Measurements from ENCODE around the gene AP5B1. TPM values are rescaled to one million over a fixed set of nuclear protein-coding genes. Genes with fewer than 3 reads are reported as not detected.
A peak's percentile ranks its signal among the peaks of the same experiment; 100 is the strongest.
"Not testable (repeated sequence)": the region's sequence is repeated elsewhere in the genome, so short reads cannot be mapped to it uniquely, and the experiment has no call there.

AP5B1 gene
- total RNA-seq, 2 experiments from 2014 or later: 11.7 to 14.4 TPM

DNA sequence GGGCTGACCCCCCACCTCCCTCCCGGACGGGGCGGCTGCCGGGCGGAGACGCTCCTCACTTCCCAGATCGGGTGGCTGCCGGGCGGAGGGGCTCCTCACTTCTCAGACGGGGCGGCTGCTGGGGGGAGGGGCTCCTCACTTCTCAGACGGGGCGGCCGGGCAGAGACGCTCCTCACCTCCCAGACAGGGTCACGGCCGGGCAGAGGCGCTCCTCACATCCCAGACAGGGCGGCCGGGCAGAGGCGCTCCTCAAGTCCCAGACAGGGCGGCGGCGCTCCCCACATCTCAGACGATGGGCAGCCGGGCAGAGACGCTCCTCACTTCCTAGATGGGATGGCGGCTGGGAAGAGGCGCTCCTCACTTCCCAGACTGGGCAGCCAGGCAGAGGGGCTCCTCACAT is 18.0 kb downstream of the AP5B1 start:
- ATAC-seq; H3K4me1 Mint-ChIP-seq; H3K9me3 Mint-ChIP-seq (ENCODE audit: low read depth); DNase-seq; H3K27me3 Mint-ChIP-seq; H3K27ac Mint-ChIP-seq; POLR2A ChIA-PET; H3K4me3 Mint-ChIP-seq; H3K36me3 Mint-ChIP-seq (ENCODE audit: low read depth); CTCF ChIA-PET: not testable (repeated sequence)
- intact Hi-C loops (cut with DNase I, micrococcal nuclease): loop anchor here in 1 of 2 experiments (10.0 kb wide), 1 partner anchor 52 kb away; no protein-coding TSS in a partner anchor

DNA sequence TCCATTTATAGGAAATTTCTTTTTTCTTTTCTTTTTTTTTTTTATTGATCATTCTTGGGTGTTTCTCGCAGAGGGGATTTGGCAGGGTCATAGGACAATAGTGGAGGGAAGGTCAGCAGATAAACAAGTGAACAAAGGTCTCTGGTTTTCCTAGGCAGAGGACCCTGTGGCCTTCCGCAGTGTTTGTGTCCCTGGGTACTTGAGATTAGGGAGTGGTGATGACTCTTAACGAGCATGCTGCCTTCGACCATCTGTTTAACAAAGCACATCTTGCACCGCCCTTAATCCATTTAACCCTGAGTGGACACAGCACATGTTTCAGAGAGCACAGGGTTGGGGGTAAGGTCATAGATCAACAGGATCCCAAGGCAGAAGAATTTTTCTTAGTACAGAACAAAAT is 18.6 kb downstream of the AP5B1 start:
- ATAC-seq; CTCF ChIA-PET; H3K36me3 Mint-ChIP-seq (ENCODE audit: low read depth); DNase-seq; H3K9me3 Mint-ChIP-seq (ENCODE audit: low read depth); POLR2A ChIA-PET; H3K4me1 Mint-ChIP-seq; H3K4me3 Mint-ChIP-seq; H3K27ac Mint-ChIP-seq; H3K27me3 Mint-ChIP-seq: not testable (repeated sequence)
- intact Hi-C loops (cut with DNase I, micrococcal nuclease): loop anchor here in 1 of 2 experiments (10.0 kb wide), 1 partner anchor 53 kb away; no protein-coding TSS in a partner anchor

DNA sequence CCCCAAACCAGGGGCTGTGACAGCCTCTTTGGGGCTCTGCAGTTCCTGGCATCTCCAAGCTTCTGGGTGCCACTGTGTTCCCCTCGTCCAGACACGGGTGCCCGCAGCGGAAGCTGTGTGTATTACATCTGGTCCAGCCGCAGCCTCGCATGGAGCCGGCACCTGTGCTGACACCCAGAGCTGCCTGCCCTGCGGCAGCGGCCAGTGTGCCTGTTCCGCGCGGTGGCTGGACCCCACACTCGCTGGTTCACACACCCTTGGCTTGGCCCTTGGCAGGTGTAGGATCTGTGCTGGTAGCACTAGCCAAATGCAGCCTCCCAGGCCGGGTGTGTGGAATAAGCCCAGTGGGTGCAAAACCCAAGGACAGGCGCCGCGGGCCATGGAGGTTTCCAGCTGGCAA is 35.7 kb downstream of the AP5B1 start:
- CTCF ChIA-PET: interaction anchor here (0.7 to 1.5 kb wide), 3 partner anchors 14 to 140 kb away, joined by 3 to 4 read pairs (median 3); no protein-coding TSS in a partner anchor
- POLR2A ChIA-PET: no interaction called here
- Mint-ChIP-seq H3K9me3 (ENCODE audit: low read depth) (no peaks in the 10 kb centered on the region), H3K4me3 (no peak overlapping the region), H3K36me3 (ENCODE audit: low read depth) (no peaks in the 10 kb centered on the region), H3K27ac (no peak overlapping the region), H3K27me3 (peaks cover 16% of the 10 kb centered on the region), H3K4me1 (no peaks in the 10 kb centered on the region)
- ATAC-seq (no peak), DNase-seq (no peak)
- intact Hi-C loops (cut with DNase I, micrococcal nuclease): loop anchor here in 1 of 2 experiments (5.0 kb wide), 1 partner anchor 63 kb away; no protein-coding TSS in a partner anchor

DNA sequence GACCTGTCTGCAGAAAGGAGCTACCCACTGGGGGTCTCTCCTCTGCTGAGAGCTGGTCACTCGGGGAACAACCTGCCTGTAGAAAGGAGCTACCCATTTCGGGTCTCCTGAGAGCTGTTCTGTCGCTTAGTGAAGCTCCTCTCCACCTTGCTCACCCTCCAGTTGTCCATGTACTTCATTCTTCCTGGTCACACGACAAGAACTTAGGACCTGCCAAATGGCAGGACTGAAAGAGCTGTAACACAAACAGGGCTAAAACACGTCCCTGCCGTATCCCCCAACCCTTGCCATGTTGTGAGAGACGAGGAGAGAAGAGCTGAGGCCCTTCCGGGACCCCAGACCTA is 36.1 kb downstream of the AP5B1 start:
- intact Hi-C loops (cut with DNase I, micrococcal nuclease): loop anchor here in 1 of 2 experiments (5.0 kb wide), 1 partner anchor 62 kb away; no protein-coding TSS in a partner anchor
- H3K9me3 Mint-ChIP-seq (ENCODE audit: low read depth): no peaks in the 10 kb centered on the region
- no peaks in the 10 kb centered on the region for H3K36me3 Mint-ChIP-seq (ENCODE audit: low read depth)
- no peak overlapping the region for H3K4me3 Mint-ChIP-seq
- H3K4me1 Mint-ChIP-seq: no peaks in the 10 kb centered on the region
- ATAC-seq (no peak), DNase-seq (no peak)
- no peak overlapping the region for H3K27ac Mint-ChIP-seq
- H3K27me3 Mint-ChIP-seq: peaks cover 14% of the 10 kb centered on the region
- CTCF ChIA-PET: interaction anchor here (0.7 to 1.5 kb wide), 5 partner anchors 14 to 140 kb away, joined by 3 to 4 read pairs (median 3); partner anchors contain the start of gene KAT5
- POLR2A ChIA-PET: no interaction called here

DNA sequence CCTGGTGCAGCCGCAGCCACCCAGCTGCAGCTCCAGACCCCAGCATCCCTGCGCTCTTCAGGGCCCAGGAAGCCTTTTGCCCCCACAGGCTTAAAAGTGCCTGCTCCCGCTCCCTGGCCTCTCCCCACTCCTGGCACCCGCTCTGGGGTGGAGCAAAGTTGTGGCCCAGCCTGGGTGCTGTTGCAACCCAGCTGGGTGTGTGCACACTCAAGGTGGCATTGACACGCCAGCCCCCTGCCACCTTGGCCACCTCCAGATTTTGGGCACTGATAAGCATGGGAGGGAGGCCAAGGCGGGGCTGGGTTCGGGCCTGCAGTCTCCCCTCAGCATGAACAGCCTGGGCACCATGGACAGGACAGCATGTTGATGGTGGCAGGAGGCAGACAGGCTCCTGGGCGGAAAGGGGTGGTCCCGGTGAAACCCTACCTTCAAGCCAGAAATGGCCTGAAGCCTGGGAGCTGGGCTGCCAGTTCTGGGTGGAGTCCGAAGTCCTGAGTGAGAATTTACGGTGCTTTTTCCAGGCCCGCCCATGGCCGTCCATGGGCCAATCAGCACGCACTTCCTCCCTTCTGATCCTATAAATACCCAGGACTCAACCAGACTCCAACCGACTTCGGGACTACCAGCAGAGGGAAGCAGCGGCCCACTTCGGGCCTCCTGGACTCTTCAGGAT is 36.6 kb downstream of the AP5B1 start:
- H3K36me3 Mint-ChIP-seq (ENCODE audit: low read depth): no peaks in the 10 kb centered on the region
- ATAC-seq (no peak), DNase-seq (peak; percentile 38)
- no peaks in the 10 kb centered on the region for H3K4me1 Mint-ChIP-seq
- no peak overlapping the region for H3K4me3 Mint-ChIP-seq
- peaks cover 14% of the 10 kb centered on the region for H3K27me3 Mint-ChIP-seq
- ChIA-PET POLR2A (interaction anchor here (0.6 kb wide), 1 partner anchor 15 kb away, joined by 3 read pairs; no protein-coding TSS in a partner anchor), CTCF (interaction anchor here (0.7 to 1.5 kb wide), 5 partner anchors 15 to 140 kb away, joined by 3 to 4 read pairs (median 3); partner anchors contain the start of gene KAT5)
- H3K9me3 Mint-ChIP-seq (ENCODE audit: low read depth): no peaks in the 10 kb centered on the region
- H3K27ac Mint-ChIP-seq: no peak overlapping the region
- intact Hi-C loops (cut with DNase I, micrococcal nuclease): no loop called here

DNA sequence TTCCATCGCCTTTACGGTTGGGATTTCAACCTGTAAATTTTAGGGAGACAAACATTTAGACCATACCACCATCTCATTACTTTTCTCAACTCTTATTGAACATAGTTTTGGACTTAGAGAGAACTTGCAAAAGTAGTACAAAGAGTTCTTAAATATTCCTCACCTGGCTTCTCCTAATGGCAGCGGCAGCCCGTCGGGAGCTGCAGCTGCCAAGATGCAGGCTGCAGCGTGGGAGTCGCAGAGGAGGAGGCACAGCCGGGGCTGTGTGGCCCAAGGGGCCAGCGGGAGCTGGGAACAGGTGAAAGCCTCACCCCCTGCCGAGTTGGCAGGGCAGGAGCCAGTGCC is 37.1 kb downstream of the AP5B1 start:
- POLR2A ChIA-PET: interaction anchor here (0.6 kb wide), 1 partner anchor 16 kb away, joined by 3 read pairs; no protein-coding TSS in a partner anchor
- Mint-ChIP-seq H3K27ac (no peak overlapping the region), H3K9me3 (ENCODE audit: low read depth) (no peaks in the 10 kb centered on the region), H3K4me3 (no peak overlapping the region), H3K36me3 (ENCODE audit: low read depth) (no peaks in the 10 kb centered on the region), H3K27me3 (peaks cover 14% of the 10 kb centered on the region), H3K4me1 (no peaks in the 10 kb centered on the region)
- intact Hi-C loops (cut with DNase I, micrococcal nuclease): no loop called here
- ATAC-seq (no peak), DNase-seq (no peak)
- CTCF ChIA-PET: interaction anchor here (1.5 kb wide), 1 partner anchor 36 kb away, joined by 4 read pairs; no protein-coding TSS in a partner anchor

DNA sequence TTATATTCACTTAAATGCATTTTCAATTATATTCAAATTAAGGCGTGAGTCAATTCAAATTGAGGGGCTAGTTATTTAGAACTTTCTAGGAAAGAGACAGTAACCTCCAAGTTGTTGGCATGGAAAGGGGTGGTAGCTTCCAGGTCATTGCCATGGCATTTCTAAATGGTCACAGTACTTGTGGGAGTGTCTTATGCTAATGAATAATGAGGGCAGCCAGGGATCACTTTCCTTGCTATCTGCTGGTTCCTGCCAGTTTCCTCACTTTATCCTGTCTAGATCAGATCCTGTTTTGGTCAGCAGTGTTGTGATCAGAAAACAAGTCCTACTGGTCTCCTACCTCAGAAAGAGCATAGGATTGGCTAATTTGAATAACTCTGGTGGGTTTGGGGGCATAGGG is 38.4 kb downstream of the AP5B1 start:
- Mint-ChIP-seq H3K27me3 (peaks cover 16% of the 10 kb centered on the region), H3K27ac (no peak overlapping the region), H3K36me3 (ENCODE audit: low read depth) (no peaks in the 10 kb centered on the region), H3K9me3 (ENCODE audit: low read depth) (no peaks in the 10 kb centered on the region), H3K4me1 (no peaks in the 10 kb centered on the region), H3K4me3 (no peak overlapping the region)
- CTCF ChIA-PET: no interaction called here
- intact Hi-C loops (cut with DNase I, micrococcal nuclease): no loop called here
- DNase-seq: no peak
- no peak for ATAC-seq
- POLR2A ChIA-PET: no interaction called here

DNA sequence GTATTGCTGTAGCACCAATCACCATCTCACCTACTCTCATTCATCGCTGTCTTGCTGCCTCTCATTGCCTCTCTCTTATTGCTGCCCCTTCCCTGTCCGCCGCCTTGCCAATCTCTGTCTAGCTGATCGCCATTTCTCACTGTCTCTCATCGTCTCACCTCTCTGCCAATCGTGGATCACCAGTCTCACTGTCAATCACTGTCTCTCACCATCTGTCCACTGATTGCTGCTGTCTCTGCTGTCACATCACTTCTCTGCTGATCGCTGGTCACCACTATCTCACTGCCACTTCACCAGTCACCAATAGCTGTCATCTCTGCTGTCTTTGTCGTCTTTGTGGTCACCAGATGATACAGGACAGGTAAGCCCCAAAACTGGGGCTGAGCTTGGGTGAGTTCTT is 39.6 kb downstream of the AP5B1 start:
- ATAC-seq (no peak), DNase-seq (no peak)
- H3K27ac Mint-ChIP-seq: no peak overlapping the region
- H3K36me3 Mint-ChIP-seq (ENCODE audit: low read depth): no peaks in the 10 kb centered on the region
- H3K27me3 Mint-ChIP-seq: peaks cover 15% of the 10 kb centered on the region
- no peak overlapping the region for H3K4me3 Mint-ChIP-seq
- intact Hi-C loops (cut with DNase I, micrococcal nuclease): no loop called here
- peaks cover 3% of the 10 kb centered on the region for H3K9me3 Mint-ChIP-seq (ENCODE audit: low read depth)
- H3K4me1 Mint-ChIP-seq: no peaks in the 10 kb centered on the region
- CTCF ChIA-PET: interaction anchor here (1.1 to 1.2 kb wide), 2 partner anchors 29 to 30 kb away, joined by 3 to 4 read pairs; no protein-coding TSS in a partner anchor
- POLR2A ChIA-PET: no interaction called here

DNA sequence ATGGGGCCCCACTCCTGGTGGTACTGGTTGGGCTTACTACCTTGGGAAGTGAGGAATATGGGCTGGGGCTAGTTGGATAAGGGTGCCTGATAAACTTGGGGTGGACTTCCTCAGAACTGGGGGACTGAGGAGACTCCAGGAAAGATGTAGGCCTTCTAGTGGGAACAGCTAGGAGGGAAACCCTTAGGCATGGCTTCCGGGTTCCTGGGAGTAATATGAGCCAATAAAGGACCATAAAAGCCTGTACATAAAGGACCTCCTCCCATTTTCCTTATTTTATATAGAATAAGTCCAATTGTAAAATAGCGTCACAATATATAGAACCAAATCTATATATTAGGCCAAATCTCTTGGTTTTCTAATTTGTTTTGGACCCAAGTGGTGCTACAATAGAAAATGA is 41.8 kb downstream of the AP5B1 start:
- Mint-ChIP-seq H3K36me3 (ENCODE audit: low read depth) (no peaks in the 10 kb centered on the region), H3K27ac (no peak overlapping the region)

DNA sequence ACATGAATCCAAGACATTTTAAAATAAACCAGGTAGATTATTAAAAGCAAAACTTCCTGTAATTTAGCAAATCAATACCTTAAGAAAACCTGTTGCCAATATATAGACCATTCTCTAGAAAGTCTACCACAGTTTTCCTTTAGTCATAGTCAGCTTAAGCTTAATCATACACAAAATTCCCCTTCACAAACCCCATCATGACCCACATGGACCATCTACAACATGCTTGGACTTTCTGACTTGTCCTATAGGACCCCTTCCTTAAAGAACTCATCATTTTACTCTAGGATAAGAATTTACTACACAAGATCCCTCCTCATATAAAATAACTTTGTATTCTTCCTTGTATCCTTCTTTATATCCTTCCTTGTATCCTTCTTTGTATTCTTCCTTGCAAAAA is 44.0 kb downstream of the AP5B1 start:
- H3K4me1 Mint-ChIP-seq: no peaks in the 10 kb centered on the region
- H3K27ac Mint-ChIP-seq: no peak overlapping the region
- intact Hi-C loops (cut with DNase I, micrococcal nuclease): loop anchor here in 1 of 2 experiments (5.0 kb wide), 1 partner anchor 50 kb away; no protein-coding TSS in a partner anchor
- peaks cover 3% of the 10 kb centered on the region for H3K9me3 Mint-ChIP-seq (ENCODE audit: low read depth)
- no peak overlapping the region for H3K4me3 Mint-ChIP-seq
- CTCF ChIA-PET: interaction anchor here (1.1 to 1.7 kb wide), 2 partner anchors 43 to 82 kb away, joined by 5 to 6 read pairs; no protein-coding TSS in a partner anchor
- POLR2A ChIA-PET: no interaction called here
- H3K27me3 Mint-ChIP-seq: peaks cover 27% of the 10 kb centered on the region
- DNase-seq: no peak
- ATAC-seq: no peak
- no peaks in the 10 kb centered on the region for H3K36me3 Mint-ChIP-seq (ENCODE audit: low read depth)

More for the DNA sequence above, 41.8 kb downstream of the AP5B1 start:
- intact Hi-C loops (cut with DNase I, micrococcal nuclease): loop anchor here in 1 of 2 experiments (5.0 kb wide), 1 partner anchor 52 kb away; no protein-coding TSS in a partner anchor
- DNase-seq (no peak), ATAC-seq (no peak)
- Mint-ChIP-seq H3K4me3 (no peak overlapping the region), H3K9me3 (ENCODE audit: low read depth) (peaks cover 3% of the 10 kb centered on the region), H3K4me1 (no peaks in the 10 kb centered on the region), H3K27me3 (peaks cover 20% of the 10 kb centered on the region)
- POLR2A ChIA-PET: no interaction called here
- CTCF ChIA-PET: interaction anchor here (1.5 kb wide), 1 partner anchor 16 kb away, joined by 3 read pairs; no protein-coding TSS in a partner anchor

DNA sequence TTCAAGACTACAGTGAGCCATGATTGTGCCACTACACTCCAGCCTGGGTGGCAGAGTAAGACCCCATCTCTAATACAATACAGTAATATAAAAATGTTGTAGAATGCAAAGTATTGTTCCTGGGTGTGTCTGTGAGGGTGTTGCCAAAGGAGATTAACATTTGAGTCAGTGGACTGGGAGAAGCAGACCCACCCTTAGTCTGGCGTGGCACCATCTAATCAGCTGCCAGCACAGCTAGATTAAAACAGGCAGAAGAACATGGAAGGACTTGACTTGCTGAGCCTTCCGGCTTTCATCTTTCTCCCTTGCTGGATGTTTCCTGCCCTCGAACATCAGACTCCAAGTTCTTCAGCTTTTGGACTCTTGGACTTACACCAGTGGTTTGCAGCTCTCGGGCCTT is 45.7 kb downstream of the AP5B1 start:
- POLR2A ChIA-PET: not testable (repeated sequence)

DNA sequence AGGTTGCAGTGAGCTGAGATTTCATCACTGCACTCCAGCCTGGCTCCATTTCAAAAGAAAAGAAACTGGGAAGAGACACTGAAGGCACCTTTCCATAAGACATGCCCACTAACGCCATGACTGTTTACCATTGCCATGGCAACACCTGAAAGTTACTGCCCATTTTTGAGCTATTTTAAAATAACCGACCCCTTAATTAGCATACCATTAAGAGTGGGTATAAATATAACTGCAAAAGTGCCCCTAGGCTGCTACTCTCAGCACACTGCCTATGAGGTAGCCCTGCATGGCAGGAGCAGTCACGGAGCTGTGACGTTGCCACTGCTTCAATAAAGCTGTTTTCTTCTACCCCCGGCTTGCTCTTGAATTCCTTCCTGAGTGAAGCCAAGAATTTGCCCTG is 50.3 kb downstream of the AP5B1 start:
- CTCF ChIA-PET: interaction anchor here (0.6 to 1.0 kb wide), 3 partner anchors 25 to 92 kb away, joined by 3 read pairs; no protein-coding TSS in a partner anchor

More for the DNA sequence above, 45.7 kb downstream of the AP5B1 start:
- not testable (repeated sequence) for ATAC-seq; H3K36me3 Mint-ChIP-seq (ENCODE audit: low read depth); H3K4me1 Mint-ChIP-seq; H3K4me3 Mint-ChIP-seq; H3K9me3 Mint-ChIP-seq (ENCODE audit: low read depth); H3K27ac Mint-ChIP-seq; DNase-seq
- intact Hi-C loops (cut with DNase I, micrococcal nuclease): loop anchor here in 1 of 2 experiments (5.0 kb wide), 1 partner anchor 48 kb away; no protein-coding TSS in a partner anchor
- H3K27me3 Mint-ChIP-seq: peaks cover 24% of the 10 kb centered on the region
- CTCF ChIA-PET: interaction anchor here (0.7 to 1.3 kb wide), 3 partner anchors 13 to 548 kb away, joined by 3 to 5 read pairs (median 3); no protein-coding TSS in a partner anchor

More for the DNA sequence above, 50.3 kb downstream of the AP5B1 start:
- ATAC-seq (no peak), DNase-seq (no peak)
- Mint-ChIP-seq H3K9me3 (ENCODE audit: low read depth) (no peaks in the 10 kb centered on the region), H3K4me1 (no peaks in the 10 kb centered on the region), H3K27me3 (peaks cover 16% of the 10 kb centered on the region), H3K4me3 (no peak overlapping the region), H3K36me3 (ENCODE audit: low read depth) (no peaks in the 10 kb centered on the region), H3K27ac (no peak overlapping the region)
- intact Hi-C loops (cut with DNase I, micrococcal nuclease): no loop called here
- POLR2A ChIA-PET: no interaction called here
